Fibroblast of lung (primary cell): ENCODE measurements around the gene TFG.

Source experiments
- EZH2 ChIP-seq: IDR thresholded peaks from 2 replicates; pipeline ENCODE4 v1.5.1; 2012; ENCODE audit warnings: low read length, control low read depth, mild to moderate bottlenecking; ENCODE audit errors: missing control alignments
- TF ChIP-seq, protein P1 (sequence below), 2 donors: IDR thresholded peaks in 1 of 2; conservative IDR thresholded peaks in 1 of 2; 1 replicate in 1 of 2; 2 replicates in 1 of 2; pipeline ENCODE4 v1.5.1; 2011 to 2012; ENCODE audit warnings: low read length in 2 of 2, control low read depth in 1 of 2, inconsistent platforms in 1 of 2, low read depth in 1 of 2, mild to moderate bottlenecking in 1 of 2

GRCh38 chr3:100745617-100746016, 36.3 kb downstream of the TFG start:
- no peak for TF ChIP-seq EZH2
- TF ChIP-seq, protein P1, sequence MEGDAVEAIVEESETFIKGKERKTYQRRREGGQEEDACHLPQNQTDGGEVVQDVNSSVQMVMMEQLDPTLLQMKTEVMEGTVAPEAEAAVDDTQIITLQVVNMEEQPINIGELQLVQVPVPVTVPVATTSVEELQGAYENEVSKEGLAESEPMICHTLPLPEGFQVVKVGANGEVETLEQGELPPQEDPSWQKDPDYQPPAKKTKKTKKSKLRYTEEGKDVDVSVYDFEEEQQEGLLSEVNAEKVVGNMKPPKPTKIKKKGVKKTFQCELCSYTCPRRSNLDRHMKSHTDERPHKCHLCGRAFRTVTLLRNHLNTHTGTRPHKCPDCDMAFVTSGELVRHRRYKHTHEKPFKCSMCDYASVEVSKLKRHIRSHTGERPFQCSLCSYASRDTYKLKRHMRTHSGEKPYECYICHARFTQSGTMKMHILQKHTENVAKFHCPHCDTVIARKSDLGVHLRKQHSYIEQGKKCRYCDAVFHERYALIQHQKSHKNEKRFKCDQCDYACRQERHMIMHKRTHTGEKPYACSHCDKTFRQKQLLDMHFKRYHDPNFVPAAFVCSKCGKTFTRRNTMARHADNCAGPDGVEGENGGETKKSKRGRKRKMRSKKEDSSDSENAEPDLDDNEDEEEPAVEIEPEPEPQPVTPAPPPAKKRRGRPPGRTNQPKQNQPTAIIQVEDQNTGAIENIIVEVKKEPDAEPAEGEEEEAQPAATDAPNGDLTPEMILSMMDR (conservative IDR thresholded peaks at IDR 0.05 in 1 of 2, IDR thresholded peaks at IDR 0.05 in 1 of 2; ENCODE audit: low read depth in 1 of 2, low read length in 2 of 2) = no peak
